ENCODE data around the gene PPME1.

GRCh38 chr11:74153224-74153623 lies 17.9 kb upstream of the PPME1 start:
- TF ChIP-seq EZH2 (IDR thresholded peaks at IDR 0.05; ENCODE audit: insufficient read depth, poor library complexity, severe bottlenecking) (no peak), EZH2phosphoT487 (IDR thresholded peaks at IDR 0.05; ENCODE audit: insufficient read depth, low read depth) (no peak)
